ENCODE data around the gene IFITM2. TPM values are rescaled to one million over a fixed set of nuclear protein-coding genes. Genes with fewer than 3 reads are reported as not detected.
A peak's percentile ranks its signal among the peaks of the same experiment; 100 is the strongest.
"Not testable (repeated sequence)": the region's sequence is repeated elsewhere in the genome, so short reads cannot be mapped to it uniquely, and the experiment has no call there.

Gene IFITM2
- total RNA-seq, 1 donor from 2014 or later = 607 TPM

GRCh38 chr11:327581-327923 is 19.9 kb downstream of the IFITM2 start:
- Histone ChIP-seq H3K27ac (peak overlapping the region; percentile 95), H3K9me3 (no peaks in the 10 kb centered on the region), H3K4me1 (peaks cover 41% of the 10 kb centered on the region), H3K27me3 (ENCODE audit: low read depth) (no peaks in the 10 kb centered on the region), H3K36me3 (no peaks in the 10 kb centered on the region), H3K4me3 (peak overlapping the region; percentile 28)
- TF ChIP-seq CTCF (IDR thresholded peaks at IDR 0.05) = no peak
- no peak for DNase-seq
- intact Hi-C loops (cut with DNase I) = no loop called here
- ATAC-seq = no peak

- ATAC-seq (no peak), DNase-seq (no peak)
- Histone ChIP-seq H3K27me3 (ENCODE audit: low read depth) (no peaks in the 10 kb centered on the region), H3K4me1 (peaks cover 41% of the 10 kb centered on the region), H3K4me3 (no peak overlapping the region), H3K9me3 (no peaks in the 10 kb centered on the region), H3K36me3 (no peaks in the 10 kb centered on the region), H3K27ac (peak overlapping the region; percentile 95)
- no peak for TF ChIP-seq CTCF (IDR thresholded peaks at IDR 0.05)
- intact Hi-C loops (cut with DNase I) = no loop called here
Observed at GRCh38 chr11:328012-328411, 20.4 kb downstream of the IFITM2 start.

GRCh38 chr11:328516-329100 is 21.0 kb downstream of the IFITM2 start:
- H3K9me3 ChIP-seq; H3K4me3 ChIP-seq; intact Hi-C loops (cut with DNase I); H3K36me3 ChIP-seq; H3K27me3 ChIP-seq (ENCODE audit: low read depth); H3K27ac ChIP-seq; ATAC-seq; DNase-seq: not testable (repeated sequence)
- H3K4me1 ChIP-seq = peaks cover 41% of the 10 kb centered on the region

GRCh38 chr11:329886-330253 is 22.3 kb downstream of the IFITM2 start:
- Histone ChIP-seq H3K36me3 (no peaks in the 10 kb centered on the region), H3K4me3 (no peak overlapping the region), H3K27me3 (ENCODE audit: low read depth) (no peaks in the 10 kb centered on the region), H3K4me1 (peaks cover 31% of the 10 kb centered on the region), H3K9me3 (no peaks in the 10 kb centered on the region), H3K27ac (no peak overlapping the region)
- intact Hi-C loops (cut with DNase I) = no loop called here
- DNase-seq = no peak
- TF ChIP-seq CTCF (IDR thresholded peaks at IDR 0.05) = no peak
- no peak for ATAC-seq

GRCh38 chr11:330307-330693 is 22.7 kb downstream of the IFITM2 start:
- intact Hi-C loops (cut with DNase I) = no loop called here
- DNase-seq (no peak), ATAC-seq (no peak)
- Histone ChIP-seq H3K9me3 (no peaks in the 10 kb centered on the region), H3K27me3 (ENCODE audit: low read depth) (no peaks in the 10 kb centered on the region), H3K4me1 (peaks cover 29% of the 10 kb centered on the region), H3K27ac (no peak overlapping the region), H3K36me3 (no peaks in the 10 kb centered on the region), H3K4me3 (no peak overlapping the region)
- no peak for TF ChIP-seq CTCF (IDR thresholded peaks at IDR 0.05)

GRCh38 chr11:330694-331357 is 23.2 kb downstream of the IFITM2 start:
- H3K4me3 ChIP-seq = no peak overlapping the region
- no peak for TF ChIP-seq CTCF (IDR thresholded peaks at IDR 0.05)
- no peak overlapping the region for H3K27ac ChIP-seq
- H3K36me3 ChIP-seq = no peaks in the 10 kb centered on the region
- ATAC-seq = no peak
- intact Hi-C loops (cut with DNase I) = no loop called here
- peaks cover 29% of the 10 kb centered on the region for H3K4me1 ChIP-seq
- H3K27me3 ChIP-seq (ENCODE audit: low read depth) = no peaks in the 10 kb centered on the region
- no peaks in the 10 kb centered on the region for H3K9me3 ChIP-seq
- no peak for DNase-seq

All from lower lobe of right lung (tissue), 2 donors.